T follicular helper cell (primary cell): ENCODE results near the gene SLC33A1.
"Not testable (repeated sequence)": the region's sequence is repeated elsewhere in the genome, so short reads cannot be mapped to it uniquely, and the experiment has no call there.

Experiments used
- DNase-seq: peaks from one replicate; pipeline ENCODE4 v3.0.0-alpha.2; 2020; ENCODE audit warnings: low read depth

SLC33A1 gene

GRCh38 chr3:155861476-155862183, 7.4 kb upstream of the SLC33A1 start:
- DNase-seq: no peak

GRCh38 chr3:155860424-155860823, 6.2 kb upstream of the SLC33A1 start:
- DNase-seq: not testable (repeated sequence)

- DNase-seq: no peak
Observed at GRCh38 chr3:155859859-155860258, 5.6 kb upstream of the SLC33A1 start.

GRCh38 chr3:155853214-155854140, 750 bp downstream of the SLC33A1 start:
- no peak for DNase-seq

GRCh38 chr3:155852341-155852740, 1.9 kb downstream of the SLC33A1 start:
- no peak for DNase-seq

GRCh38 chr3:155849404-155849803, 4.8 kb downstream of the SLC33A1 start:
- not testable (repeated sequence) for DNase-seq

GRCh38 chr3:155847993-155848392, 6.2 kb downstream of the SLC33A1 start:
- no peak for DNase-seq

- no peak for DNase-seq
Observed at GRCh38 chr3:155846119-155846518, 8.1 kb downstream of the SLC33A1 start.

- no peak for DNase-seq
Observed at GRCh38 chr3:155843569-155843968, 10.7 kb downstream of the SLC33A1 start.

- DNase-seq: no peak
Observed at GRCh38 chr3:155835341-155836071, 18.7 kb downstream of the SLC33A1 start.

GRCh38 chr3:155828490-155829098, 25.6 kb downstream of the SLC33A1 start:
- DNase-seq: not testable (repeated sequence)

GRCh38 chr3:155815030-155815545, 39.1 kb downstream of the SLC33A1 start:
- no peak for DNase-seq

- DNase-seq: not testable (repeated sequence)
Observed at GRCh38 chr3:155813224-155813623, 41.0 kb downstream of the SLC33A1 start.

- no peak for DNase-seq
Observed at GRCh38 chr3:155809181-155809580, 45.0 kb downstream of the SLC33A1 start.

GRCh38 chr3:155807823-155808222, 46.4 kb downstream of the SLC33A1 start:
- no peak for DNase-seq

GRCh38 chr3:155805802-155806618, 48.2 kb downstream of the SLC33A1 start, which contains the start of gene C3orf33:
TSS of gene C3orf33 (minus strand) at chr3:155806278. CDS start at chr3:155806252, 26 bp downstream.
- peak; percentile 57 for DNase-seq

- DNase-seq: no peak
Observed at GRCh38 chr3:155805204-155805801, 48.9 kb downstream of the SLC33A1 start.

- DNase-seq: no peak
Observed at GRCh38 chr3:155804323-155804722, 49.9 kb downstream of the SLC33A1 start.

GRCh38 chr3:155792532-155792931, 61.7 kb downstream of the SLC33A1 start:
- no peak for DNase-seq

GRCh38 chr3:155791190-155791589, 63.0 kb downstream of the SLC33A1 start:
- DNase-seq: no peak
